GM21360 (cell line): Measurements from ENCODE around the gene SLC7A1.

Source experiments
- ATAC-seq: cut with Tn5 transposase; IDR thresholded peaks from one replicate; pipeline ENCODE4 v1.9.1; 2021; ENCODE audit warnings: mild to moderate bottlenecking, moderate library complexity; ENCODE audit not compliant: unreplicated experiment

SLC7A1 gene

GRCh38 chr13:29532821-29533220 lies 62.7 kb downstream of the SLC7A1 start:
- no peak for ATAC-seq

- no peak for ATAC-seq
Observed at GRCh38 chr13:29532116-29532515, 63.4 kb downstream of the SLC7A1 start.

GRCh38 chr13:29530901-29531300 lies 64.6 kb downstream of the SLC7A1 start:
- no peak for ATAC-seq

- no peak for ATAC-seq
Observed at GRCh38 chr13:29529754-29530153, 65.7 kb downstream of the SLC7A1 start.

GRCh38 chr13:29527916-29528315 lies 67.6 kb downstream of the SLC7A1 start:
- no peak for ATAC-seq

GRCh38 chr13:29527511-29527910 lies 68.0 kb downstream of the SLC7A1 start:
- no peak for ATAC-seq

GRCh38 chr13:29526741-29527140 lies 68.7 kb downstream of the SLC7A1 start:
- ATAC-seq: no peak

- ATAC-seq: no peak
Observed at GRCh38 chr13:29525757-29526156, 69.7 kb downstream of the SLC7A1 start.

- no peak for ATAC-seq
Observed at GRCh38 chr13:29524641-29525040, 70.8 kb downstream of the SLC7A1 start.

- no peak for ATAC-seq
Observed at GRCh38 chr13:29524176-29524575, 71.3 kb downstream of the SLC7A1 start.

GRCh38 chr13:29523199-29523961 lies 72.1 kb downstream of the SLC7A1 start:
- no peak for ATAC-seq

GRCh38 chr13:29522044-29522685 lies 73.3 kb downstream of the SLC7A1 start:
- no peak for ATAC-seq

- no peak for ATAC-seq
Observed at GRCh38 chr13:29521336-29521735, 74.2 kb downstream of the SLC7A1 start.

- no peak for ATAC-seq
Observed at GRCh38 chr13:29520671-29521070, 74.8 kb downstream of the SLC7A1 start.

- ATAC-seq: no peak
Observed at GRCh38 chr13:29519921-29520320, 75.6 kb downstream of the SLC7A1 start.

GRCh38 chr13:29516880-29517279 lies 78.6 kb downstream of the SLC7A1 start:
- no peak for ATAC-seq

GRCh38 chr13:29516012-29516411 lies 79.5 kb downstream of the SLC7A1 start:
- ATAC-seq: no peak

- ATAC-seq: no peak
Observed at GRCh38 chr13:29515372-29515771, 80.1 kb downstream of the SLC7A1 start.

GRCh38 chr13:29514720-29515310 lies 80.7 kb downstream of the SLC7A1 start:
- no peak for ATAC-seq

- no peak for ATAC-seq
Observed at GRCh38 chr13:29513981-29514719, 81.3 kb downstream of the SLC7A1 start.
